Ishikawa (cell line): ENCODE measurements around the gene ADGRF1.

Experiments
- CREB1 ChIP-seq: IDR thresholded peaks from 2 replicates; pipeline ENCODE4 v1.6.1; 2012; ENCODE audit warnings: low read depth
- EP300 ChIP-seq: IDR thresholded peaks from 2 replicates; pipeline ENCODE4 v1.6.1; 2012; ENCODE audit warnings: borderline replicate concordance
- RAD21 ChIP-seq: IDR thresholded peaks from 2 replicates; pipeline ENCODE4 v1.6.1; 2012; ENCODE audit warnings: low read depth
- TAF1 ChIP-seq: IDR thresholded peaks from 2 replicates; pipeline ENCODE4 v1.6.1; 2012; ENCODE audit warnings: low read depth, mild to moderate bottlenecking
- TCF12 ChIP-seq: IDR thresholded peaks from 2 replicates; pipeline ENCODE4 v1.6.1; 2012; ENCODE audit warnings: low read depth
- ZBTB7A ChIP-seq: IDR thresholded peaks from 2 replicates; pipeline ENCODE4 v1.6.1; 2012; ENCODE audit warnings: low read depth
- TF ChIP-seq, protein P1 (sequence below): IDR thresholded peaks from 2 replicates; pipeline ENCODE4 v1.6.1; 2012

ADGRF1 gene

DNA sequence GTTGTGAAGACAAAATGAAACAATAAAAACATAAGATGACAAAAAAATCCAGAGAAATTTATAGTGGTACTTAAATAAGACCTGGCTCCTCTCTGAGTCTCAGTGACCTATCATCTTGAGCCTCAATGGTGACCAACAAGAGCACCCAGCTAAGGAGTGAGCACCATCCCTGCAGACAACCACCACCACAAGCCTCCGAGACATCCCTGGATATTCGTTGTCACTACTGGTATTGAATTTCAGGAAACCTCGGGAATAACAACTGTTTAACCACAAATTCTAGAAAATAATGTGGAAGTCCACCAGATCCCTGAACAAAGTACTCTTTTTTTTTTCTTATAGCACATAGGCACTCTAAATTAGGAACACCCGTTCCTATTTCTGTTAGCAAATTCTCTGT, 88.2 kb downstream of the ADGRF1 start:
- no peak for TF ChIP-seq CREB1
- no peak for TF ChIP-seq EP300

DNA sequence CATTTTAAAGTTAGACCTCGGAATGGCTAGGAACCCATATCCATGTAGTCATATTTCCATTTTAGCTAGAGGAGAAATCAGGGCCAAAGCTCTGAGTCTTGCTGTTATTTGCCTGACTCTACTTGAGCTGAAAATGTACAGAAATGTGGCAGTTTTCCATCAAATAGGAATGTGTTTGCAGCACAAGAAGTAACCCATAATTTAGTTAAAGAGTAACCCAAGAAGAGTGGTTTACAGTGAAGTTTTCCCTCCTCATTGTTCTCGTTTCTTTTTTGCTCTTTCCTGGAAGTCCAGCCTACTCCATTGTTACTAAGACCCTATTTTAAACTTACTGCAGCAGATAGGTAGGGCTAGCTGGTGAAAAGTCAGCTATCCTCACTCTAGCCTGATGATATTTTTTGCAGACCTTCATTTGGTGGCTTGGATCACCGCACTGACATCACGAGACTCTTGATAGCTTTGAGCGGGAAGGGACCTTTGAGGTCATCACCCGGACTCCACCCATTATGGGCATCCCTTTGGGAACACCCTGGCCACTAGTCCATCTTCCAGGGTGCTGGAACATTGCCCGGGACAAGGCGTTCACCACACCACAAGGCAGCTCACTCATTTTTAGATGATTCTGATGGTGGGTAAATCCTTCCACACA, 92.4 kb downstream of the ADGRF1 start:
- TF ChIP-seq RAD21 (no peak), ZBTB7A (no peak), TCF12 (no peak), CREB1 (no peak), TAF1 (no peak)

DNA sequence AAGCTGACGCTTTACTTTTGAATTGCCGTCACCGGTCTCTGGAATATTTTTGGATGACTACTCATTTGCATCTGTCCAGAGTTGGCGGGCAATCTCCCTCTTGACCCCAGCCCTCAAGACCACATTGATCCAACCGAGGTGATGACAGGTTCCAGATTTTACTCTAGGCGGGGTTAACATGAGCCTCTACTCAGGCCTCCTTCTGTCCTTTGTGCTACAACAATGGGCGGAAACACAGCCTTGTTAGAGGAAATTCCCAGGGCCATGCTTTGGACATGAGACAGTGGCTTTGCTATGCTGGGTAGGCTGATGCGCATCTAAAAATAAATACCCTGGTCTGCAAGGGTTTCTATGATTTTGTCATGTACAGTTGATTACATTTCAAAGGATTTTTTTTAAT, 93.4 kb downstream of the ADGRF1 start:
- TF ChIP-seq, protein P1, sequence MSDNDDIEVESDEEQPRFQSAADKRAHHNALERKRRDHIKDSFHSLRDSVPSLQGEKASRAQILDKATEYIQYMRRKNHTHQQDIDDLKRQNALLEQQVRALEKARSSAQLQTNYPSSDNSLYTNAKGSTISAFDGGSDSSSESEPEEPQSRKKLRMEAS = no peak
- no peak for TF ChIP-seq CREB1
